GM12891 (cell line): ENCODE measurements around the gene HAT1.

ENCODE experiments used
- POLR2A ChIP-seq: IDR thresholded peaks from 2 replicates; pipeline ENCODE4 v1.6.1; 2011; ENCODE audit warnings: low read depth, low read length, control low read depth
- POLR2AphosphoS5 ChIP-seq: IDR thresholded peaks from 2 replicates; pipeline ENCODE4 v1.6.1; 2011; ENCODE audit warnings: low read depth, low read length, control low read depth
- POU2F2 ChIP-seq: IDR thresholded peaks from 2 replicates; pipeline ENCODE4 v1.6.1; 2011; ENCODE audit warnings: low read depth, mild to moderate bottlenecking, control low read depth, low read length, moderate library complexity
- TAF1 ChIP-seq: IDR thresholded peaks from 2 replicates; pipeline ENCODE4 v1.6.1; 2011; ENCODE audit warnings: low read depth, low read length, control low read depth

DNA sequence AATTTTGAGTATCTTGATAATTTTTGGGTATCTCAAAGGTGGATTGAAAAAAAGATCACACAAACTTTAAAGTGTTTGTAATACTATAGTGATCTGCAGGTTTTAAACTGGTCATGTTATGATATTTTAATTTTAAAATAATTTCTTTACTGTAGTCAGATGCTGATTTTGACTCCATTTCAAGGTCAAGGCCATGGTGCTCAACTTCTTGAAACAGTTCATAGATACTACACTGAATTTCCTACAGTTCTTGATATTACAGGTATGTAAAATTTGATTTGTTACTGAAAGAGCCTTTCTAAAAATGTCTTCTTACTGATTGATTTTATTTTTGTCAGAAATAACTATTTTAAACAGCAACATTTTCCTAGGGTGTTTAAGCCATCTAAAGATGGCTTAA is 44.4 kb downstream of the HAT1 start:
- TF ChIP-seq POLR2A (no peak), POLR2AphosphoS5 (no peak), TAF1 (no peak), POU2F2 (no peak)
